CD4-positive, CD25-positive, alpha-beta regulatory T cell (primary cell): ENCODE measurements around the gene ENHO. TPM values are rescaled to one million over a fixed set of nuclear protein-coding genes. Genes with fewer than 3 reads are reported as not detected.

Source experiments
- ATAC-seq, 2 donors: fragments of 150-1000 bp; cut with Tn5 transposase; one replicate each; pipeline ENCODE4 v1.10.0; 2021; ENCODE audit warnings: low read depth in 2 of 2, moderate number of reproducible peaks in 2 of 2, moderate library complexity in 1 of 2
- DNase-seq, 3 donors: peaks; one replicate each; pipeline versions ENCODE4 v3.0.0 to v3.0.0-alpha.2; 2012 to 2022; ENCODE audit warnings: mixed read lengths in 1 of 3
- H3K27ac ChIP-seq: one replicate; pipeline ENCODE4 v1.7.0; 2013; ENCODE audit warnings: mild to moderate bottlenecking, low read length; ENCODE audit not compliant: insufficient read depth, poor library complexity, severe bottlenecking
- H3K27me3 ChIP-seq: one replicate; pipeline ENCODE4 v1.7.0; 2013; ENCODE audit warnings: low read length; ENCODE audit not compliant: control insufficient read depth, insufficient read depth
- H3K36me3 ChIP-seq: one replicate; pipeline ENCODE4 v1.7.0; 2013; ENCODE audit warnings: mild to moderate bottlenecking, low read length, moderate library complexity; ENCODE audit not compliant: control insufficient read depth, insufficient read depth
- H3K4me1 ChIP-seq: 2 replicates; pipeline ENCODE4 v1.7.0; 2013; ENCODE audit warnings: mild to moderate bottlenecking, low read length; ENCODE audit not compliant: insufficient read depth, control insufficient read depth, poor library complexity, severe bottlenecking
- H3K4me3 ChIP-seq: one replicate; pipeline ENCODE4 v1.7.0; 2013; ENCODE audit warnings: low read depth, mild to moderate bottlenecking, low read length, moderate library complexity
- H3K9me3 ChIP-seq, 2 experiments: 1 replicate in 1 of 2; 2 replicates in 1 of 2; pipeline ENCODE4 v1.7.0; 2013; ENCODE audit warnings: low read length in 2 of 2, mild to moderate bottlenecking in 1 of 2, moderate library complexity in 1 of 2; ENCODE audit not compliant: control insufficient read depth in 2 of 2
- H3K27ac Mint-ChIP-seq, 3 donors: one replicate each; pipeline ENCODE4 v1.8.0; 2020 to 2022; ENCODE audit warnings: mild to moderate bottlenecking in 3 of 3, mixed read lengths in 3 of 3, moderate library complexity in 2 of 3
- H3K27me3 Mint-ChIP-seq: one replicate; pipeline ENCODE4 v1.8.0; 2022; ENCODE audit warnings: mild to moderate bottlenecking, mixed read lengths
- H3K36me3 Mint-ChIP-seq: one replicate; pipeline ENCODE4 v1.8.0; 2020; ENCODE audit warnings: mixed read lengths
- H3K4me1 Mint-ChIP-seq, 4 donors: one replicate each; pipeline ENCODE4 v1.8.0; 2020 to 2022; ENCODE audit warnings: mixed read lengths in 4 of 4, mild to moderate bottlenecking in 1 of 4
- H3K4me3 Mint-ChIP-seq, 4 donors: one replicate each; pipeline ENCODE4 v1.8.0; 2020 to 2022; ENCODE audit warnings: mild to moderate bottlenecking in 4 of 4, mixed read lengths in 4 of 4, moderate library complexity in 3 of 4
- H3K9me3 Mint-ChIP-seq, 7 donors: one replicate each; pipeline ENCODE4 v1.8.0; 2020 to 2022; ENCODE audit warnings: mixed read lengths in 7 of 7, mild to moderate bottlenecking in 3 of 7, moderate library complexity in 2 of 7
- polyA plus RNA-seq, 4 donors: library from polyadenylated mRNA; unstranded; fragments of 300-500 nt; fragmentation: Illumina TruSeq; gene quantifications; one replicate each; pipeline ENCODE4 v1.2.3, GENCODE V29; 2021
- total RNA-seq: library from RNA; stranded (reverse); gene quantifications from one replicate; pipeline ENCODE4 v1.2.3, GENCODE V29; 2022

The ENHO gene
- total and polyA plus RNA-seq, 5 donors from 2014 or later: 0.16 to 0.37 TPM; not detected in 3

GRCh38 chr9:34566972-34567371, 44.2 kb upstream of the ENHO start:
- peaks cover 0 to 5% of the 10 kb centered on the region in 2 experiments for H3K9me3 ChIP-seq
- DNase-seq (no peak), ATAC-seq (no peak)
- Mint-ChIP-seq H3K27me3 (peaks cover 13% of the 10 kb centered on the region), H3K4me3 (no peak overlapping the region), H3K27ac (no peak overlapping the region), H3K9me3 (peaks cover 0 to 7% (median 0%) of the 10 kb centered on the region in 7 donors), H3K4me1 (no peaks in the 10 kb centered on the region), H3K36me3 (no peaks in the 10 kb centered on the region)
- peaks cover under 1% of the 10 kb centered on the region for H3K27me3 ChIP-seq
- H3K4me1 ChIP-seq: no peaks in the 10 kb centered on the region
- no peaks in the 10 kb centered on the region for H3K36me3 ChIP-seq
- H3K4me3 ChIP-seq: no peak overlapping the region
- H3K27ac ChIP-seq: no peak overlapping the region

DNA sequence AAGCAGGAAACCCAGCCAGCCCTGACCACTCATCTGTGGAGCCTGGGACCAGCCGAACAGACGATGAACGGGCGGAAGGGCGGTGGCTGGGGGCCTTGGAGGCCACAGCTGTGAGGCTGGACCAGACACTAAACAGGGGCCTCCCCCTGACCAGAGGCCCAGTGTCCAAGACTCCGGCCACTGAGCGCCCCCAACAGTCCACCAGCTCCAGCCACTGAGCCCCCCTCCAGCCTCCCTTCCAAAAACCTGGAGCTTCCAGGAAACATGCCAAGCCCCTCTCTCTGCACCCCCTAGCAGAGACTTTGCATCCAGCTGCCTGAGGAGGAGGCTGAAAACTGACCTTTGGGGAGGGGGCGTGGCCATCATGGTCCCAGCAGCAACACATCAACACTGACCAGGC, 43.5 kb upstream of the ENHO start:
- H3K36me3 Mint-ChIP-seq: no peaks in the 10 kb centered on the region
- Histone ChIP-seq H3K27me3 (peaks cover 2% of the 10 kb centered on the region), H3K36me3 (no peaks in the 10 kb centered on the region), H3K4me1 (no peaks in the 10 kb centered on the region), H3K4me3 (no peak overlapping the region), H3K27ac (no peak overlapping the region), H3K9me3 (peaks cover 0 to 9% of the 10 kb centered on the region in 2 experiments)
- no peaks in the 10 kb centered on the region for H3K4me1 Mint-ChIP-seq
- H3K27ac Mint-ChIP-seq: no peak overlapping the region
- H3K27me3 Mint-ChIP-seq: peaks cover 8% of the 10 kb centered on the region
- peaks cover 0 to 7% (median 0%) of the 10 kb centered on the region in 7 donors for H3K9me3 Mint-ChIP-seq
- ATAC-seq: no peak
- H3K4me3 Mint-ChIP-seq: no peak overlapping the region
- no peak for DNase-seq

DNA sequence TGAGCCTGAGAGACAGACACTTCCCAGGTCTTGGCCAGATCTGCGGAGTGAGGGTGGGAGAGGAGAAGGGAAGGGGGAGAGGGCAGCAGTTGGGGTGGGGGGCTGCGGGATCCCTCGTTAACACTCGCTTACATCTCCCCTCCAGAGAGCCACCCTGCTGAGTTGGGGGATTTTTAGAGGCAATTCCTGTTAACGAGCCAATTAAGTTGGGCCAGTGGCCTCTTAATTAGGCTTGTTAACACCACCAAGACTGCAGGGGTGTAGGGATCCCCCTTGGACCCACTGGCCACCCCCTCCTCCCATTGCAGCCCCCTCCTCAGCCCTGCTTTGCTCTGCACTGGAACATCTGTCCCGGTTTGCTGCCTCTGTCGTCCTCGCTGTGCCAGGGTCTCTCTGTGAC, 43.1 kb upstream of the ENHO start:
- DNase-seq (no peak), ATAC-seq (no peak)
- no peaks in the 10 kb centered on the region for H3K4me1 ChIP-seq
- Mint-ChIP-seq H3K36me3 (no peaks in the 10 kb centered on the region), H3K9me3 (peaks cover 0 to 7% (median 0%) of the 10 kb centered on the region in 7 donors), H3K27ac (no peak overlapping the region), H3K4me1 (no peaks in the 10 kb centered on the region), H3K4me3 (no peak overlapping the region), H3K27me3 (peaks cover 8% of the 10 kb centered on the region)
- H3K27me3 ChIP-seq: peaks cover 2% of the 10 kb centered on the region
- H3K4me3 ChIP-seq: no peak overlapping the region
- peaks cover 0 to 9% of the 10 kb centered on the region in 2 experiments for H3K9me3 ChIP-seq
- H3K36me3 ChIP-seq: no peaks in the 10 kb centered on the region
- no peak overlapping the region for H3K27ac ChIP-seq

DNA sequence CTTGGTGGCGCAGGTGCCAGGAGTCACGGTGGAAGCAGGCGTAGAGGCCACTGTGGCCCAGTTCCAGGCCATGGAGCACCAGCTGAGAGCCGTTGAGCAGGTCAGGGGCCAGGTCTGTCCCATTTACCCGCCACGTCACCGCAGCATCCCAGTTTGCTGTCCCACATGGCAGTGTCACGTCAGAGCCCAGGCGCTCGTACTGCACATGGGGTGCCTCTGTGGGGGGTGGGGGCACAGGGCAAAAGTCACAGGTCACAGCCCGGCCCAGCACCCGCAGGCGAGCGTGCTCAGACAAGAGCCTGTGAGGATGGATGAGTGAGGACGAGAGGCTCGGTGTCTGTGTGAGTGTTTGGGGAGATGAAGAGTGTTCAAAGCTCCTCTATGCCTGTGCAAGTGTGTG, 41.8 kb upstream of the ENHO start:
- ATAC-seq (no peak), DNase-seq (no peak)
- Histone ChIP-seq H3K27ac (no peak overlapping the region), H3K27me3 (peaks cover 2% of the 10 kb centered on the region), H3K4me3 (no peak overlapping the region), H3K4me1 (no peaks in the 10 kb centered on the region), H3K9me3 (peaks cover 0 to 9% of the 10 kb centered on the region in 2 experiments), H3K36me3 (no peaks in the 10 kb centered on the region)
- Mint-ChIP-seq H3K4me3 (no peak overlapping the region), H3K27ac (no peak overlapping the region), H3K9me3 (peaks cover 0 to 7% (median 0%) of the 10 kb centered on the region in 7 donors), H3K36me3 (no peaks in the 10 kb centered on the region), H3K4me1 (no peaks in the 10 kb centered on the region), H3K27me3 (peaks cover 8% of the 10 kb centered on the region)

DNA sequence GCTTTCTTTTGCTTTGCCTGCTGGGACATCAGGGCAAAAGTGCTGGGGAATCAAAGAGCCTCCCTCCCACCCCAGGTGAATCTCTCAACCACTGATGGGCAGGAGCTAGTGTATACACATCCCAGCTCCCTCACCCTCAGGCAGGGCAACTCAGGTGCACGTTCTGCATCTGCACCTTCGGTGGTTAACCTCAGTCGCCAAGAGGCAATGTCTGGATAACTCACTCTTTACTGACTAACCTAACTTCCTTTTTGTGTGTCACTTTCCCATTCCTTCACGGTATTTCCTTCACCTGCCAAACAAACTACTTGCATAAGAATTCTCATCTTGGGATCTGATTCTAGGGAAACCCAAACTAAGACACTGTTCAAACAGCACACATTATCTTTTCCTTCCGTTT, 40.5 kb upstream of the ENHO start:
- no peaks in the 10 kb centered on the region for H3K36me3 ChIP-seq
- H3K27me3 Mint-ChIP-seq: peaks cover 13% of the 10 kb centered on the region
- H3K36me3 Mint-ChIP-seq: no peaks in the 10 kb centered on the region
- H3K9me3 Mint-ChIP-seq: peaks cover 0 to 7% (median 0%) of the 10 kb centered on the region in 7 donors
- DNase-seq (no peak), ATAC-seq (no peak)
- no peak overlapping the region for H3K4me3 Mint-ChIP-seq
- H3K4me3 ChIP-seq: no peak overlapping the region
- H3K27ac Mint-ChIP-seq: no peak overlapping the region
- H3K4me1 ChIP-seq: no peaks in the 10 kb centered on the region
- peaks cover 0 to 9% of the 10 kb centered on the region in 2 experiments for H3K9me3 ChIP-seq
- H3K4me1 Mint-ChIP-seq: no peaks in the 10 kb centered on the region
- peaks cover 2% of the 10 kb centered on the region for H3K27me3 ChIP-seq
- H3K27ac ChIP-seq: no peak overlapping the region

DNA sequence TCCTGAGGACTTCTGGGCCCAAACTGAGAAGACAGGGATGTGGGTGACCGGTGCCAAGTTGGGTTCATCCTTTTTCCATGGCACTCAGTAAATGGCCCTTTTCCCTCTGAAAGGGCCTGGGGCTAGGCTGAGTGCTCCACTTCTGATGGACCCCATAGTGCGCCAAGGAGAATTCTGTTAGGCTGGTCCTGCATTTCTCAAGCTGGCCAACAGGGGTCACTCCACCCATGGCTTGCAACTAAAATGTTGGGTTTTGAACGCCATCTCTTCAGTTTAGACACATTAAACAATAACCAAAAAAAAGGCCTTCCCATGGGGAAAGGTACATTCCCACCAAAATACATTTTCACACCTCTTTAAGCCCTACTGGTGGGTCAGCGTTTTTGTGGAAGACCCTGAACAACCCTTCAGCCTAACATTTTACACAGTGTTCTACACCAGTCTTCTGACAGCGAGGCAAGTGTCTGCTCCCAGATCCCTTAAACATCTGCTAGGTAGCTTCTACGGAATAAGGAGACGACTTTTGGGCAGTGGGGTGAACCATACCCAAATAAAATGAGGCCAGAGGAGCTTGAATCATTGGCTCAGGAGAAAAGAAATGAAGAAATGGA, 39.5 kb upstream of the ENHO start:
- ATAC-seq (no peak), DNase-seq (peak in 1 of 3 donors; percentile 23)
- H3K27ac Mint-ChIP-seq: no peak overlapping the region
- H3K27me3 Mint-ChIP-seq: peaks cover 18% of the 10 kb centered on the region
- no peaks in the 10 kb centered on the region for H3K36me3 Mint-ChIP-seq
- no peaks in the 10 kb centered on the region for H3K4me1 Mint-ChIP-seq
- no peak overlapping the region for H3K4me3 ChIP-seq
- peaks cover 0 to 9% of the 10 kb centered on the region in 2 experiments for H3K9me3 ChIP-seq
- no peaks in the 10 kb centered on the region for H3K4me1 ChIP-seq
- H3K4me3 Mint-ChIP-seq: no peak overlapping the region
- H3K36me3 ChIP-seq: no peaks in the 10 kb centered on the region
- H3K9me3 Mint-ChIP-seq: peaks cover 0 to 7% (median 0%) of the 10 kb centered on the region in 7 donors
- peaks cover 2% of the 10 kb centered on the region for H3K27me3 ChIP-seq
- H3K27ac ChIP-seq: no peak overlapping the region

GRCh38 chr9:34560599-34561214, 37.9 kb upstream of the ENHO start:
- peaks cover 21% of the 10 kb centered on the region for H3K27me3 Mint-ChIP-seq
- no peaks in the 10 kb centered on the region for H3K36me3 ChIP-seq
- no peak overlapping the region for H3K27ac ChIP-seq
- H3K27me3 ChIP-seq: peaks cover 2% of the 10 kb centered on the region
- no peak overlapping the region for H3K27ac Mint-ChIP-seq
- H3K36me3 Mint-ChIP-seq: no peaks in the 10 kb centered on the region
- H3K4me3 Mint-ChIP-seq: no peak overlapping the region
- peaks cover 0 to 7% (median 0%) of the 10 kb centered on the region in 7 donors for H3K9me3 Mint-ChIP-seq
- H3K4me3 ChIP-seq: no peak overlapping the region
- DNase-seq (no peak), ATAC-seq (no peak)
- peaks cover 0 to 9% of the 10 kb centered on the region in 2 experiments for H3K9me3 ChIP-seq
- no peaks in the 10 kb centered on the region for H3K4me1 Mint-ChIP-seq
- H3K4me1 ChIP-seq: no peaks in the 10 kb centered on the region
